Stimulated activated CD4-positive, alpha-beta T cell treated with anti-CD3 and anti-CD28 coated beads, Interleukin-4, amount 100 ng/mL, for 24 hours (primary cell): ENCODE results near the gene ANO3.
"Not testable (repeated sequence)": the region's sequence is repeated elsewhere in the genome, so short reads cannot be mapped to it uniquely, and the experiment has no call there.

Source experiments
- DNase-seq: peaks from one replicate; pipeline ENCODE4 v3.0.0-alpha.2; 2020

The ANO3 gene

GRCh38 chr11:26331911-26332571 is at the start of gene ANO3:
TSS of gene ANO3 (plus strand) at chr11:26332130. CDS start at chr11:26332276, 146 bp downstream.
- DNase-seq, result no peak

GRCh38 chr11:26283852-26284408 is 48.0 kb upstream of the ANO3 start:
- no peak for DNase-seq

- no peak for DNase-seq
Observed at GRCh38 chr11:26285608-26286007, 46.3 kb upstream of the ANO3 start.

- no peak for DNase-seq
Observed at GRCh38 chr11:26286472-26287066, 45.4 kb upstream of the ANO3 start.

- DNase-seq, result no peak
Observed at GRCh38 chr11:26287067-26287518, 44.8 kb upstream of the ANO3 start.

GRCh38 chr11:26297189-26297975 is 34.5 kb upstream of the ANO3 start:
- no peak for DNase-seq

GRCh38 chr11:26316372-26316771 is 15.6 kb upstream of the ANO3 start:
- not testable (repeated sequence) for DNase-seq

GRCh38 chr11:26319906-26320305 is 12.0 kb upstream of the ANO3 start:
- no peak for DNase-seq

GRCh38 chr11:26321516-26321915 is 10.4 kb upstream of the ANO3 start:
- DNase-seq, result no peak

GRCh38 chr11:26322335-26323067 is 9.4 kb upstream of the ANO3 start:
- DNase-seq, result no peak

GRCh38 chr11:26323837-26324236 is 8.1 kb upstream of the ANO3 start:
- no peak for DNase-seq

- no peak for DNase-seq
Observed at GRCh38 chr11:26324270-26324669, 7.7 kb upstream of the ANO3 start.

- DNase-seq, result no peak
Observed at GRCh38 chr11:26326793-26327400, 5.0 kb upstream of the ANO3 start.

GRCh38 chr11:26329206-26329605 is 2.7 kb upstream of the ANO3 start:
- DNase-seq, result no peak

GRCh38 chr11:26330262-26330661 is 1.7 kb upstream of the ANO3 start:
- DNase-seq, result no peak

- DNase-seq, result no peak
Observed at GRCh38 chr11:26332572-26332915, 614 bp downstream of the ANO3 start.

GRCh38 chr11:26333906-26334305 is 2.0 kb downstream of the ANO3 start:
- no peak for DNase-seq

- no peak for DNase-seq
Observed at GRCh38 chr11:26335903-26336302, 4.0 kb downstream of the ANO3 start.

GRCh38 chr11:26344647-26345046 is 12.7 kb downstream of the ANO3 start:
- DNase-seq, result no peak

GRCh38 chr11:26348776-26349175 is 16.8 kb downstream of the ANO3 start:
- DNase-seq, result no peak

GRCh38 chr11:26350002-26350401 is 18.1 kb downstream of the ANO3 start:
- DNase-seq, result no peak

- DNase-seq, result no peak
Observed at GRCh38 chr11:26353010-26353409, 21.1 kb downstream of the ANO3 start.

GRCh38 chr11:26359055-26359454 is 27.1 kb downstream of the ANO3 start:
- no peak for DNase-seq
